ENCODE measurements around the gene SERGEF.

GRCh38 chr11:17775507-17776211, 237.2 kb downstream of the SERGEF start:
- TF ChIP-seq GATA3 (IDR thresholded peaks at IDR 0.05; ENCODE audit: low read depth, low read length) (no peak), GATA2 (IDR thresholded peaks at IDR 0.05; ENCODE audit: low read depth, low read length) (no peak)

All from SH-SY5Y (cell line).